ENCODE data around the gene IFNL3.

DNA sequence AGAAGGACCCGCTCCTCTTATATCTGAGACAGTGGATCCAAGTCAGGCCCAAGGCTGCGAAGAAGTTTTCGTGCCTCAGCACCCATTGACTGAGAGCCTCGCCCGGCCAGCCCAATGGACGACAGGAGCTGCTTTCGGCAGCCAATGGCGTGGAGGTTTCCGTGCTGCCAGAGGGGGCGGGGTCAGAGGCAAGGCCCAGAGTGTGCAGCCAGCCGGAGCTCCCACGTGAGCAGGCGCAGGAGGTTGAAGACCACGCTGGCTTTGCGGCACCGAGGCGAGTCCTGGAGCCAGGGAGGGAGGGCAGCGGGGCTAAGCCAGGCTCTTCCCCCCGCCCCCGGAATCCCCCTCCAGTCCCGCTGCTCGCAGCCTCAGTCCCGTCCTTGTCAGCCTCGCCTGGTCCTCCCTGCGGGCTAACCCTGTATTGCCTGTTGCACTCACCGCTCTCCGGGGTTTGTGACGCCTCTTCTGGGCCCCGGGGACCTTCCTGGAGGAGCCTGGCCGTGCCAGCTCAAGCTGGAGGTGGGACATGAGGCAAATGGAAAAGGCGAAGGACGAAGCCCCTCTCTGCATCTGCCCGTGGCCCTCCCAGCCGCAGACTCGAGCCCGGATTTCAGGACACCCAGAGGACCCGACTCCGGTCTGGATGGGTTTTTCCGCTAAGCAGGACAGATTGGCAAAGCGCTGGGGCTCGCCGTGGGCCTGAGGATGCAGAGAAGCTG, 2.3 kb upstream of the IFNL3 start:
- TF ChIP-seq, protein P1, sequence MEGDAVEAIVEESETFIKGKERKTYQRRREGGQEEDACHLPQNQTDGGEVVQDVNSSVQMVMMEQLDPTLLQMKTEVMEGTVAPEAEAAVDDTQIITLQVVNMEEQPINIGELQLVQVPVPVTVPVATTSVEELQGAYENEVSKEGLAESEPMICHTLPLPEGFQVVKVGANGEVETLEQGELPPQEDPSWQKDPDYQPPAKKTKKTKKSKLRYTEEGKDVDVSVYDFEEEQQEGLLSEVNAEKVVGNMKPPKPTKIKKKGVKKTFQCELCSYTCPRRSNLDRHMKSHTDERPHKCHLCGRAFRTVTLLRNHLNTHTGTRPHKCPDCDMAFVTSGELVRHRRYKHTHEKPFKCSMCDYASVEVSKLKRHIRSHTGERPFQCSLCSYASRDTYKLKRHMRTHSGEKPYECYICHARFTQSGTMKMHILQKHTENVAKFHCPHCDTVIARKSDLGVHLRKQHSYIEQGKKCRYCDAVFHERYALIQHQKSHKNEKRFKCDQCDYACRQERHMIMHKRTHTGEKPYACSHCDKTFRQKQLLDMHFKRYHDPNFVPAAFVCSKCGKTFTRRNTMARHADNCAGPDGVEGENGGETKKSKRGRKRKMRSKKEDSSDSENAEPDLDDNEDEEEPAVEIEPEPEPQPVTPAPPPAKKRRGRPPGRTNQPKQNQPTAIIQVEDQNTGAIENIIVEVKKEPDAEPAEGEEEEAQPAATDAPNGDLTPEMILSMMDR (IDR thresholded peaks at IDR 0.05) = no peak
- no peak for TF ChIP-seq POLR2A (IDR thresholded peaks at IDR 0.05)

Data from heart left ventricle (tissue), 13 donors.